ENCODE results near the gene UNC119. TPM values are rescaled to one million over a fixed set of nuclear protein-coding genes. Genes with fewer than 3 reads are reported as not detected.

Gene UNC119
- total and polyA plus RNA-seq, 2 of the 13 experiments (the other 11 are each of a cell fraction or from before 2014, with no cell fraction given) = 10.4 to 63.1 TPM

- TF ChIP-seq ELF4 (CRISPR knock-in tag; IDR thresholded peaks at IDR 0.05; ENCODE audit: borderline replicate concordance) (no peak), TBL1XR1 (IDR thresholded peaks at IDR 0.05; ENCODE audit: borderline replicate concordance, low read length, partially characterized antibody) (no peak), FOSL2 (CRISPR knock-in tag; IDR thresholded peaks at IDR 0.05) (no peak), ZNF710 (CRISPR knock-in tag; IDR thresholded peaks at IDR 0.05; ENCODE audit: borderline replicate concordance) (0 out of 2 replicates have a peak, but pooled peaks have one; percentile 19), ZNF891 (CRISPR knock-in tag; IDR thresholded peaks at IDR 0.05) (no peak), DMTF1 (CRISPR knock-in tag; IDR thresholded peaks at IDR 0.05) (no peak), ZFP36L2 (CRISPR knock-in tag; IDR thresholded peaks at IDR 0.05) (no peak), ZNF660 (CRISPR knock-in tag; IDR thresholded peaks at IDR 0.05; ENCODE audit: borderline replicate concordance, low read depth) (no peak), ZNF264 (CRISPR knock-in tag; IDR thresholded peaks at IDR 0.05) (no peak), MAFG (CRISPR knock-in tag; IDR thresholded peaks at IDR 0.05) (no peak), PPARG (CRISPR knock-in tag; conservative IDR thresholded peaks at IDR 0.05) (no peak)
- TF ChIP-seq, protein P1, sequence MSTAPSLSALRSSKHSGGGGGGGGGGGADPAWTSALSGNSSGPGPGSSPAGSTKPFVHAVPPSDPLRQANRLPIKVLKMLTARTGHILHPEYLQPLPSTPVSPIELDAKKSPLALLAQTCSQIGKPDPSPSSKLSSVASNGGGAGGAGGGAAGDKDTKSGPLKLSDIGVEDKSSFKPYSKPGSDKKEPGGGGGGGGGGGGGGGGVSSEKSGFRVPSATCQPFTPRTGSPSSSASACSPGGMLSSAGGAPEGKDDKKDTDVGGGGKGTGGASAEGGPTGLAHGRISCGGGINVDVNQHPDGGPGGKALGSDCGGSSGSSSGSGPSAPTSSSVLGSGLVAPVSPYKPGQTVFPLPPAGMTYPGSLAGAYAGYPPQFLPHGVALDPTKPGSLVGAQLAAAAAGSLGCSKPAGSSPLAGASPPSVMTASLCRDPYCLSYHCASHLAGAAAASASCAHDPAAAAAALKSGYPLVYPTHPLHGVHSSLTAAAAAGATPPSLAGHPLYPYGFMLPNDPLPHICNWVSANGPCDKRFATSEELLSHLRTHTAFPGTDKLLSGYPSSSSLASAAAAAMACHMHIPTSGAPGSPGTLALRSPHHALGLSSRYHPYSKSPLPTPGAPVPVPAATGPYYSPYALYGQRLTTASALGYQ (CRISPR knock-in tag; IDR thresholded peaks at IDR 0.05) = no peak
- TF ChIP-seq, protein P2, sequence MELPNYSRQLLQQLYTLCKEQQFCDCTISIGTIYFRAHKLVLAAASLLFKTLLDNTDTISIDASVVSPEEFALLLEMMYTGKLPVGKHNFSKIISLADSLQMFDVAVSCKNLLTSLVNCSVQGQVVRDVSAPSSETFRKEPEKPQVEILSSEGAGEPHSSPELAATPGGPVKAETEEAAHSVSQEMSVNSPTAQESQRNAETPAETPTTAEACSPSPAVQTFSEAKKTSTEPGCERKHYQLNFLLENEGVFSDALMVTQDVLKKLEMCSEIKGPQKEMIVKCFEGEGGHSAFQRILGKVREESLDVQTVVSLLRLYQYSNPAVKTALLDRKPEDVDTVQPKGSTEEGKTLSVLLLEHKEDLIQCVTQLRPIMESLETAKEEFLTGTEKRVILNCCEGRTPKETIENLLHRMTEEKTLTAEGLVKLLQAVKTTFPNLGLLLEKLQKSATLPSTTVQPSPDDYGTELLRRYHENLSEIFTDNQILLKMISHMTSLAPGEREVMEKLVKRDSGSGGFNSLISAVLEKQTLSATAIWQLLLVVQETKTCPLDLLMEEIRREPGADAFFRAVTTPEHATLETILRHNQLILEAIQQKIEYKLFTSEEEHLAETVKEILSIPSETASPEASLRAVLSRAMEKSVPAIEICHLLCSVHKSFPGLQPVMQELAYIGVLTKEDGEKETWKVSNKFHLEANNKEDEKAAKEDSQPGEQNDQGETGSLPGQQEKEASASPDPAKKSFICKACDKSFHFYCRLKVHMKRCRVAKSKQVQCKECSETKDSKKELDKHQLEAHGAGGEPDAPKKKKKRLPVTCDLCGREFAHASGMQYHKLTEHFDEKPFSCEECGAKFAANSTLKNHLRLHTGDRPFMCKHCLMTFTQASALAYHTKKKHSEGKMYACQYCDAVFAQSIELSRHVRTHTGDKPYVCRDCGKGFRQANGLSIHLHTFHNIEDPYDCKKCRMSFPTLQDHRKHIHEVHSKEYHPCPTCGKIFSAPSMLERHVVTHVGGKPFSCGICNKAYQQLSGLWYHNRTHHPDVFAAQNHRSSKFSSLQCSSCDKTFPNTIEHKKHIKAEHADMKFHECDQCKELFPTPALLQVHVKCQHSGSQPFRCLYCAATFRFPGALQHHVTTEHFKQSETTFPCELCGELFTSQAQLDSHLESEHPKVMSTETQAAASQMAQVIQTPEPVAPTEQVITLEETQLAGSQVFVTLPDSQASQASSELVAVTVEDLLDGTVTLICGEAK (IDR thresholded peaks at IDR 0.05) = no peak
- TF ChIP-seq, protein P2 (CRISPR knock-in tag; IDR thresholded peaks at IDR 0.05) = peak; percentile 11; the same call in 1 of the 2 replicates
Observed at GRCh38 chr17:28570716-28571360, 18.4 kb upstream of the UNC119 start (continued).
